HG03460 (cell line): ENCODE results near the gene FBXW11.
"Not testable (repeated sequence)": the region's sequence is repeated elsewhere in the genome, so short reads cannot be mapped to it uniquely, and the experiment has no call there.

Experiments used
- ATAC-seq: cut with Tn5 transposase; IDR thresholded peaks from one replicate; pipeline ENCODE4 v1.9.1; 2021; ENCODE audit not compliant: unreplicated experiment

Gene FBXW11

DNA sequence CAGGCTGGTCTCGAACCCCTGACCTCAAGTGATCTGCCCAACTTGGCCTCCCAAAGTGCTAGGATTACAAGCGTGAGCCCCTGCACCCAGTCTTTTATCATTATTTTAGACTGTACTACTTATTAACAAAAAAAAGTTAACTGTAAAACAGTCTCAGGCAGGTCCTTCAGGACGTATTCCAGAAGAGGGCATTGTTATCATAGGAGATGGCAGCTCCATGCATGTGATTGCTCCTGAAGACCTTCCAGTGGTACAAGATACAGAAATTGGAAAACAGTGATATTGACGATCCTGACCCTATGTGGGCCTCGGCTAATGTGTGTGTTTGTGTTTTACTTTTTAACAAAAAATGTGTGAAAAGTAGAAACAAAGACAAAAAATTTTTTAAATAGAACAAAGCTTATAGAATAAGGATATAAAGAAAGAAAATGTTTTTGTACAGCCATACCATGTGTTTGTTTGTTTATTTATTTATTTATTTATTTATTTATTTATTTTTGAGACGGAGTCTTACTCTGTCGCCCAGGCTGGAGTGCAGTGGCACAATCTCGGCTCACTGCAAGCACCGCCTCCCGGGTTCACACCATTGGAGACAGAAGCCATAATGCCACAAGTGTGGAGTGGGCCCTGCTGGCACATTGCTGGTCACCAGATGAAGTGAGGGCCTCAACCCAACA, 13.8 kb upstream of the FBXW11 start:
- not testable (repeated sequence) for ATAC-seq

DNA sequence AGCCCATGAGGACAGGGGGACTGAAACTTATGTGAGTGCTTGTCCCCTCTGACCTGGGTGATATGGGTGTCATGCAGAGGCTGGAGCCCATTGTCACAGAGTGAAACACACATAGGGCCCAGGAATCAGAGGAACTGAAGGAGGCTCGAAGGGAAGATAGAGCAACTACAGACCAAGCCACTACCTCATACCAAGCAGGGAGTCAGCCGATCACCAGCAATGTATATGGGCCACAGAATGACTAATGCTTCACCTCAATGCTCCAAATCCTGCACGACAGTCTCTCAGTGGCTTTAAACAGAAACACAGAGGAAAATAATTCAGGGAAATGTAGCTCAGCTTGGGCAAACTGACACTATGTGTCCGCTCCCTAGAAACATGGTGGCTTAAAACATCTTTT, 8.9 kb upstream of the FBXW11 start:
- no peak for ATAC-seq

GRCh38 chr5:172010278-172010677, 3.8 kb upstream of the FBXW11 start:
- no peak for ATAC-seq

GRCh38 chr5:172009536-172010270, 3.3 kb upstream of the FBXW11 start:
- ATAC-seq, result no peak

GRCh38 chr5:172008689-172009141, 2.3 kb upstream of the FBXW11 start:
- ATAC-seq, result no peak

DNA sequence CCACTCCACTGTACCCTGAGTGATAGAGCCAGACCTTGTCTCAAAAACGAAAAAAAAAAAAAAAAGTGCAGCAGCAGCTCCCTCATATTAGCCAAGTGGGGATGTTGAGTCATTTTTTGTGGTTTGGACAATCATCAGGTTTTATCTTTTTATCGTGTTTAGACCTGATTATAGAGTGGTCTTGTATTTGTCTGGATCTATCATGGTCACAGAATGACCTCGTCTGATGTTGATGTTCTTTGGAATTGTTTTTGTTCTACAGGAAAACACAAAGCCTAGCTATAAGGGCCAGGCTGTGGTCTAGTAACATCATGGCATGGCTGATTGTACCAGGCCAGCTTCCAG, 1.6 kb upstream of the FBXW11 start:
- no peak for ATAC-seq

GRCh38 chr5:172007175-172008110, 1.0 kb upstream of the FBXW11 start:
- ATAC-seq, result no peak

DNA sequence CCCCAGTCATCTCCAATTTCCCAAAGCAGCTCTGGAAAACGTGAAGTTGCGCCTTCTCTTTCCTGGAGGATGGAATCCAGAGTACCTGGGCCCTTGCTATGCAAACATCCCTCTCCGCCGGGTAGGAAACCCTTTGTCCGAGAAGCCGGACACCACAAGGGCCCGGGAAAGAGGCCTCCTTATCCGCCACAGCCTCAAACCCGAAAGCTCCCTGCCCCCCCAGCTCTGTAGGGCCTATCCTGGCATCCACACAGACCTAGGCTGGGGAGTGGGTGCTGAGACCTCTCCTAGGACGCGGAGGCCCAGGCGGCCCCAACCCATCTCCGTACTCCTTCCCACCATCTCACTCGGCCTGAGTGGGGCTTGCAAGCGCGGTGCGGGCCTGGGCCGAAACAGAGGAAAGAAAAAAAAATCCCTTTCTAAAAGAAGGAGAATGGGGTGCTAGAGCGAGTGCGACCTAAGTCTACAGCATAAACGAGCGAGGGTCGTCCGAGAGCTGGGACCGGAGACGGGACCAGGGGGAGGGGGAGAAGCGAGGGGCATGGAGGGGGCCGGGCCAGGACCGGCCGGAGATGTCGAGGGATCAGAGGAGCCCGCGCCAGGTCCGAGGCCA, 624 bp downstream of the FBXW11 start:
- peak; percentile 9 for ATAC-seq

- no peak for ATAC-seq
Observed at GRCh38 chr5:172004824-172005237, 1.6 kb downstream of the FBXW11 start.

GRCh38 chr5:172003746-172004145, 2.7 kb downstream of the FBXW11 start:
- ATAC-seq, result no peak

- ATAC-seq, result no peak
Observed at GRCh38 chr5:172002840-172003512, 3.5 kb downstream of the FBXW11 start.

DNA sequence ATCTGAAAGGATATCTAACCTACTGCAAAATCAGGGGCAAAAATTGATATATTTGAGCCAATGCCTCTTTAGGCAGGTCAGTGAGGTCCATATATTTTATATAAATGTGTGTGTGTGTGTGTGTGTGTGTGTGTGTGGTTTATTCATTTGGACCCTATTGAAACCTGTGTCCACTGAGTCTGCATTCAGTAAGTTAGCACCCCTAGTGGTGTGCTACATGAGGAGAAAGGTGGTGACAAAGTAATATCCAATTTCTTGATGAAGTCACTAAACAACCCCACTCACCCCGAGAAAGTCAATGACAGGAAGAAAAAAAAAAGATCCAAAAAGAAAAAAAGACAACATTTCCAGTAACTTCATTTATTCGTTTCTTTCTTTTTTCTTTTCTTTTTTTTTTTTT, 4.1 kb downstream of the FBXW11 start:
- ATAC-seq, result no peak

DNA sequence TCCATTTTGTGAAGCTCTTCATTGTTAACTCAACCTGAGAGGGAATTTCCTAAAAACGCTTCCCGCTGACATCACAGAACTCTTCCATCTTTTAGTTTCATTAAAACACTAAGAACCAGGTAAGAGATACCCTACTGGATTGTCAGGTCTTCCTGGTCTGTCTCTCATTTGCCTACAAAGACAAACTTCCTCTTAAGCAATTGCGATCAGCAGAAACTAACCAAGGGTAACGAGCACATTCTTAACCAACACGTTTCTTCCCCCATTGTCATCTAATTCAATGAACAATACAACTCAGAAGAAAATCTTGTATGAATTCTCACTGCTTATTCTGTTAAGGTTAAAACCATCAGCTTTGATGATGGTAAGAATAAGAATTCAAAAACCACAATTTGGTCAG, 6.6 kb downstream of the FBXW11 start:
- peak; percentile 58 for ATAC-seq

GRCh38 chr5:171999100-171999499, 7.3 kb downstream of the FBXW11 start:
- ATAC-seq, result no peak

DNA sequence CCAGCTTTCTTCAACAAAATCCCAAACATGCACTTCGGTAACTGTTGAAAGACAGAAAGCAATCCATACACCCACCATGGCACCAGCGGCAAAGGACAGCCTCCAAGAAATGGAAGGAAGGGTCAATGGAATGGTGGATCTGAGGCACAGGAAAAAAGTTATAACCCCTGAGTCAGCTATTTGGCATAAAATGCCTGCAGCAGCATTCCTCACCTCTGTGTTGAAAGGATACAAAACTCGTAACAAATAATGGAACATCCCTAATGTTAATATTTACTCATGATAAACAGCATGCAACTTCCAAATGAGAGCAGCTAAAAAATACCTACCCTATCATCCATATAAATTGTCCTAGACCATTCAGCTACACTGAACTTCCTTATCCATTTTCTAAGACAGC, 9.4 kb downstream of the FBXW11 start:
- ATAC-seq, result no peak

DNA sequence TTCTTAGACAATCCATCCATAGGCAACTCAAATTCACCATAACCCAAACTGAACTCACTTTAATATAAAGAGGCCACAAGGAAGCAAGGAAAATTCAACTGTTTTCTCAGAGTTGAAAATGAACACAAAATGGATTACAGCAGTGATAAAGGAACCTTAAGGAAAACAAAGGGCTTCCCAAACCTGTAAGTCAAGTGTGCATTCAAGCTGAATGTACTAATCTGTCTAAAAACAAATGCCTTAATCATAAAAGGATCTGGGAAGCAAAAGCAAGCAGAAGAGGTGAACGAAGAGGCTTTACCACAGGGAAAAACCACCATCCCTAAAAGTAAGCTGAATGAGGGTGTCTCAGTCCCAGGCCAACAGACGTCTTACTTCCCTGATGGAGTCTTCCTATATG, 13.6 kb downstream of the FBXW11 start:
- no peak for ATAC-seq

- no peak for ATAC-seq
Observed at GRCh38 chr5:171992305-171992704, 14.1 kb downstream of the FBXW11 start.

DNA sequence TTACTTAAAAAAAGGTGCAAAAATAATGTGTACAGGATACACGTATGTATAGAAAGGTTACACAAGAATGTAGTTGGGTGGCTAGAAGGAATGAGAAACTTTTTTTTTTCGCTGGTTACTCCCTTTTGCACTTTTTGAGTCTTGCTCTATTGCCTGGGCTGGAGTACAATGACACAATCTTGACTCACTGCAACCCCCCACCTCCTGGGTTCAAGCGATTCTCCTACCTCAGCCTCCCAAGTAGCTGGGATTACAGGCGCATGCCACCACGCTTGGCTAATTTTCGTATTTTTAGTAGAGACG, 15.8 kb downstream of the FBXW11 start:
- no peak for ATAC-seq

GRCh38 chr5:171989946-171990712, 16.3 kb downstream of the FBXW11 start:
- no peak for ATAC-seq

DNA sequence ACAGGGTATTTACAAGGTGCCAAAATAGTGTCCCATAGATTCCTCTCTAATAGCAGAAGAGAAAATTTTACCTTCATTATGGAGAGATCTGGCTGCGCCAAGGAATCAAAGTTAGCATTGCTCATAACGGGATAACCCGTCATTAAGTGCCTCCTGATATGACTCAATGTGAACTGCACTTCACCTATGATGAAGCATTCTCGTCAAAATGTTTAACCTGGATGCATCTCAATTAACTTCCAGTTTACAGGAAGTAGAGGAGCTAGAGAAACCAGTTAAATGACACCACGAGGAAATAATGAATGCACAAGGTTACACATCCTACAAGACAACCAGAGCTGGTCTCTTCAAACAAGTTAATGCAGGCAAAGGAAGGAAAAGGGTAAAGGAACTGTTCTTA, 17.2 kb downstream of the FBXW11 start:
- peak; percentile 48 for ATAC-seq
